Breast epithelium (tissue), 3 donors: ENCODE measurements around the gene TMEM198.

ENCODE experiments used
- CTCF ChIP-seq, 3 donors: fragments of 450-650 bp; IDR thresholded peaks; one replicate each; pipeline ENCODE4 v1.5.1; 2016 to 2017; ENCODE audit warnings: antibody characterized with exemption in 3 of 3, mild to moderate bottlenecking in 3 of 3, moderate library complexity in 3 of 3
- POLR2AphosphoS5 ChIP-seq, 3 donors: sonication (generic); formaldehyde crosslinking; IDR thresholded peaks; one replicate each; pipeline ENCODE4 v1.6.1; 2017; ENCODE audit warnings: antibody characterized with exemption in 3 of 3

DNA sequence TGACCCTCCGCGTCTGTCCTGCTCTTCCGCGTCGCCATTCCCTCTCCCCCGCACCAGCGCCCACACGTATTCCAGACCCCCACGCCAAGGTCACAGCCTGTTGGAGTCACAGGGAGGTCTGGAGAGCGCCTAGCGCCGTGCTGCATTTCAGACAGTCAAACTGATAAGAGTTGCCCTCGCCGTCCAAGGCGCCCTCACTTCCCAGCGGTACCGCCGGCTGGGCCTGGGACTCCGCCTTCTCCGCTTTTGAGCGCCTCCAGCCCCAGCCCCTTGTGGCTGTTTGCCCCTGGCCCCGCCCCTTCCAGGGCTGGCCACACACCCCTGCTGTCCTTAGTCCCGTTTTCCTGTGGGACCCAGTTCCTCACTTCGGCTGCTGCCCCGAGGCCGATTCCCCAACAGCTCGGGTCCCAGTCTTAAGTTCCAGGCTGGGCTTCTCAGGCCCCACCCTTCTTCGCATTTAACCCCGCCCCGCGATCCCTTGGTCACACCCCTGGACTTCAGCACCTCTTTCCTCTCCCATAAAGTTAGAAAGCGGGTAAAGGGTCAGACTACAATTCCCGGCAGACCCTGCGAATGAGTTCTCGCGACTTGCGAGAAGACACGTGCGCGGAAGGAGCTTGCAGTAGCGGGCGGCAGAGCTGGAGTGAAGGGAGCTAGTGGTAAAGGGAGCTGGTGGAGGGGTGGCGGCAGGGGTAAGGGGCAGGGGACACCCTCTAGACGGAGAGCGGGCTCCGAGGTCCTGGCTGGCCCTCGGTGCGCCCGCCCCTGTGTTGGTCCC lies 45.4 kb upstream of the TMEM198 start, which contains the start of gene GMPPA:
- TF ChIP-seq POLR2AphosphoS5 (IDR thresholded peaks at IDR 0.05) = peak; percentile 78 to 97 (median 96)
- no peak for TF ChIP-seq CTCF (IDR thresholded peaks at IDR 0.05)
